Tibial artery (tissue), 4 donors: ENCODE measurements around the gene CCDC40.
A peak's percentile ranks its signal among the peaks of the same experiment; 100 is the strongest.

Source experiments
- DNase-seq, 2 donors: peaks; one replicate each; pipeline ENCODE4 v3.0.0-alpha.2; 2019
- H3K27ac ChIP-seq, 2 donors: fragments of 200-600 bp; sonication (generic) in 1 of 2; 1 replicate in 1 of 2; 2 replicates in 1 of 2; pipeline ENCODE4 v1.5.1; 2018 to 2019; ENCODE audit warnings: mild to moderate bottlenecking in 1 of 2
- H3K27me3 ChIP-seq, 2 donors: fragments of 200-600 bp; sonication (generic) in 1 of 2; one replicate each; pipeline versions ENCODE4 v1.5.1 to v1.6.0; 2016 to 2019
- H3K36me3 ChIP-seq, 3 donors: fragments of 200-600 bp; sonication (generic) in 2 of 3; one replicate each; pipeline ENCODE4 v1.5.1; 2016 to 2019; ENCODE audit warnings: mild to moderate bottlenecking in 2 of 3
- H3K4me1 ChIP-seq, 4 donors: fragments of 200-600 bp; sonication (generic) in 2 of 4; 1 replicate in 3 of 4; 2 replicates in 1 of 4; pipeline ENCODE4 v1.5.1; 2016 to 2019
- H3K4me3 ChIP-seq, 2 donors: fragments of 200-600 bp; sonication (generic) in 1 of 2; 1 replicate in 1 of 2; 2 replicates in 1 of 2; pipeline ENCODE4 v1.5.1; 2018 to 2019; ENCODE audit warnings: mild to moderate bottlenecking in 2 of 2
- H3K9me3 ChIP-seq, 3 donors: fragments of 200-600 bp; sonication (generic) in 1 of 3; one replicate each; pipeline ENCODE4 v1.5.1; 2016 to 2019
- CTCF ChIP-seq, 2 experiments: fragments of 200-600 bp in 1 of 2; fragments of 450-650 bp in 1 of 2; IDR thresholded peaks; one replicate each; pipeline ENCODE4 v1.5.1; 2017 to 2019; ENCODE audit warnings: antibody characterized with exemption in 2 of 2, mild to moderate bottlenecking in 1 of 2, moderate library complexity in 1 of 2
- intact Hi-C: fragments of 100-400 bp; cut with DNase I; formaldehyde crosslinking; loops from one replicate; pipeline ENCODE4 v1.15.0; 2023; ENCODE audit warnings: low total_unique reads

CCDC40 gene

GRCh38 chr17:80138856-80139426, 102.5 kb downstream of the CCDC40 start:
- no peaks in the 10 kb centered on the region for H3K9me3 ChIP-seq
- H3K36me3 ChIP-seq, result peaks cover 94 to 100% (median 94%) of the 10 kb centered on the region in 3 donors
- no peak overlapping the region for H3K27ac ChIP-seq
- no peaks in the 10 kb centered on the region for H3K4me1 ChIP-seq
- no peaks in the 10 kb centered on the region for H3K27me3 ChIP-seq
- intact Hi-C loops, result no loop called here
- TF ChIP-seq CTCF (IDR thresholded peaks at IDR 0.05), result no peak
- DNase-seq, result no peak
- no peak overlapping the region for H3K4me3 ChIP-seq

- no peak for TF ChIP-seq CTCF (IDR thresholded peaks at IDR 0.05)
- H3K9me3 ChIP-seq, result no peaks in the 10 kb centered on the region
- peaks cover 0 to 21% (median 16%) of the 10 kb centered on the region in 4 donors for H3K4me1 ChIP-seq
- DNase-seq, result no peak
- no peak overlapping the region for H3K27ac ChIP-seq
- H3K27me3 ChIP-seq, result no peaks in the 10 kb centered on the region
- intact Hi-C loops, result loop anchor here (5.0 kb wide), 1 partner anchor 34 kb away; no protein-coding TSS in a partner anchor
- H3K36me3 ChIP-seq, result peaks cover 68 to 76% (median 70%) of the 10 kb centered on the region in 3 donors
- no peak overlapping the region for H3K4me3 ChIP-seq
Observed at GRCh38 chr17:80141463-80142165, 105.2 kb downstream of the CCDC40 start.

- Histone ChIP-seq H3K9me3 (no peaks in the 10 kb centered on the region), H3K4me3 (no peak overlapping the region), H3K36me3 (peaks cover 55 to 63% (median 59%) of the 10 kb centered on the region in 3 donors), H3K4me1 (peaks cover 0 to 24% (median 16%) of the 10 kb centered on the region in 4 donors), H3K27ac (no peak overlapping the region), H3K27me3 (no peaks in the 10 kb centered on the region)
- intact Hi-C loops, result loop anchor here (5.0 kb wide), 1 partner anchor 36 kb away; no protein-coding TSS in a partner anchor
- DNase-seq, result no peak
- TF ChIP-seq CTCF (IDR thresholded peaks at IDR 0.05), result no peak
Observed at GRCh38 chr17:80142929-80143328, 106.5 kb downstream of the CCDC40 start.

GRCh38 chr17:80145076-80146075, 108.9 kb downstream of the CCDC40 start:
- Histone ChIP-seq H3K4me3 (peak overlapping the region; percentile 78), H3K27ac (peak overlapping the region; percentile 88 to 91), H3K36me3 (peaks cover 31 to 38% (median 34%) of the 10 kb centered on the region in 3 donors), H3K27me3 (no peaks in the 10 kb centered on the region), H3K4me1 (peaks cover 0 to 31% (median 25%) of the 10 kb centered on the region in 4 donors), H3K9me3 (no peaks in the 10 kb centered on the region)
- intact Hi-C loops, result loop anchor here (5.0 kb wide), 2 partner anchors 117 to 348 kb away; partner anchors contain the start of genes CBX8 and RNF213
- TF ChIP-seq CTCF (IDR thresholded peaks at IDR 0.05), result no peak
- no peak for DNase-seq
